G401.6 (cell line): ENCODE results near the gene MET.
"Not testable (repeated sequence)": the region's sequence is repeated elsewhere in the genome, so short reads cannot be mapped to it uniquely, and the experiment has no call there.

ENCODE experiments used
- FAIRE-seq: peaks from 2 replicates; lab custom pipeline; 2012; peaks lifted over from hg19 to GRCh38; lab: Jason Lieb, UNC

Gene MET

DNA sequence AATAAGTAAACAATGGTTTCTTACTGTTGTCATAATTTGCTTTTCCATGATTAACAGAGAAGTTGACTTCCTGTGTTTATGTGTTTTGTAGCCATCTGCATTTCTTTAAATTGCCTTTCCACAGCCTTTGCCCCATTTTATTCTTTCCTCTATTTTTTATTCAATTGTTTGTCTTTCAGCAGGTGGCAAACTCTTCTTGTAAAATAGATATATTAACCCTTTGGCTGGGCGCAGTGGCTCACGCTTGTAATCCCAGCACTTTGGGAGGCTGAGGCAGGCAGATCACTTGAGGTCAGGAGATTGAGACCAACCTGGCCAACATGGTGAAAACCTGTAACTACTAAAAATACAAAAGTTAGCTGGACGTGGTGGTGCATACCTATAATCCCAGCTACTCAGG, 139.8 kb downstream of the MET start:
- no peak for FAIRE-seq

DNA sequence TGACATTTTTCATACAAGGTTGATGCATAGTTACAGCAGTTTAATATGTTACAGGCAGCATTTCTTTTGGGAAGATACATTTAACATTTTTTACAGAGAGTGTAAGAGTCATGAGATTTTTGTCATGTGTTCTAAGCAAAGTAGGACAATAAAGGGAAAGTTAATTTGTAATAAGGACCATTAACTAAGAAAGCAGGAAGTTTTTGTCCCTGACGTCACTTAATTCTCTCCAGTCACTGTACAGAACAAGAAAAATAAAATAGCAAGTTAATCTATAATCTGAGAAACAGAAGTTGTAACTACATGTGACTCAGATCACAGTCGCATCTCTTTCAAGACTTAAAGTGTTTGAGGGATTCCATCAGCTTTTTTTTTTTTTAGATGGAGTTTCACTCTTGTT, 140.9 kb downstream of the MET start:
- FAIRE-seq = no peak

DNA sequence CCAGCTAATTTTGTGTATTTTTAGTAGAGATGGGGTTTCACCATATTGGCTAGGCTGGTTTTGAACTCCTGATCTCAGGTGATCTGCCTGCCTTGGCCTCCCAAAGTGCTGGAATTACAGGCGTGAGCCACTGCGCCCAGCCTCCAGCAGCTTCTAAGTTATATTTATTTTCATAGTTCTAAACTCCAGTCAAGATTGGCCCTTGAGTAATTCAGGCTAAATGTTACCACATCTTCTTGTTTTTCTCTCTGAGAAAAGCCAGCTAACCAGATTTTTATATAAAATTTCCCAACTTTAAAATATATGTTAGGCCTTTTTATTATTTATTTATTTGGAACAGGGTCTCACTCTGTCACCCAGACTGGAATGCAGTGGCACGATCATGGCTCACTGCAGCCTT, 141.4 kb downstream of the MET start:
- FAIRE-seq = not testable (repeated sequence)

DNA sequence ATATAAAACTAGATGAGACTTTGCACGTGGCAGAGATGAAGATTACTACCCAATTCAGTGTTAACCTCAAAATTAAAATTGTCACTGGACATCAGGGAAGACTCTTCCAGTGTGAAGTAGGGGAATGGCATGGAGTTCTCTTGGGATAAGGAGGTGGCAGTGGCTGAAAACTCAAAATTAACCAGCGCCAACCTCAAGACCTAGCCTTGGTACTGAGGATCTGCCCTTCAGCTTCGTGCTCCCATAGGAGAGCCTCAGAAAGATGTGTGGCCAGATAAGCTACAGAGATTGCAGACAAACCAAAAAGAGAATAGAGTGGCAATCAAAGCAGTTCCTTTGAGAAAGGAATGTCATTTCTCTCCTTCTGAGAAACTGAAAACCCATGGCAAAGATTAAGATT, 143.0 kb downstream of the MET start:
- no peak for FAIRE-seq

DNA sequence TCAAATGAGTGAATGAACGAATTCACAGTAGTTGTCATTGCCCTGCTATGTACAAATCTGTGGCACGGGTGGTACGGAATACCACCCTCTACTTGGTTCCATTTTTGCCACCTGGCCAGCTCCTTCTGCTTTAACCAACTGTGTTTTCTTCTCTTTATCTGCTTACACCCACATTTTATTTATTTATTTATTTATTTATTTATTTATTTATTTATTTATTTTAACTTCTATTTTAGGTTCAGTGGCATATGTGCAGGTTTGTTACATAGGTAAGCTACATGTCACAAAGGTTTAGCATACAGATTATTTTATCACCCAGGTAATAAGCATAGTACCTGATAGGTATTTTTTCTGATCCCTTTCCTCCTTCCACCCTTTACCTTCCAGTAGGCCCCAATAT, 148.2 kb downstream of the MET start:
- FAIRE-seq = no peak

DNA sequence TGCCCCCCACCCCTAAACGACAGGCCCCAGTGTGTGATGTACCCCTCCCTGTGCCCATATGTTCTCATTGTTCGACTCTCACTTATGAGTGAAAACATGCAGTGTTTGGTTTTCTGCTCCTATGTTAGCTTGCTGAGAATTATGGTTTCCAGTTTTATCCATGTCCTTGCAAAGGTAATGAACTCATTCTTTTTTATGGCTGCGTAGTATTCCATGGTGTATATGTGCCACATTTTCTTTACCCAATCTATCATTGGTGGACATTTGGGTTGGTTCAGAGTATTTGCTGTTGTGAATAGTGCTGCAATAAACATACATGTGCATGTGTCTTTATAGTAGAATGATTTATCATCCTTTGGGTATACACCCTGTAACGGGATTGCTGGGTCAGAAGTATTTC, 149.7 kb downstream of the MET start:
- not testable (repeated sequence) for FAIRE-seq

DNA sequence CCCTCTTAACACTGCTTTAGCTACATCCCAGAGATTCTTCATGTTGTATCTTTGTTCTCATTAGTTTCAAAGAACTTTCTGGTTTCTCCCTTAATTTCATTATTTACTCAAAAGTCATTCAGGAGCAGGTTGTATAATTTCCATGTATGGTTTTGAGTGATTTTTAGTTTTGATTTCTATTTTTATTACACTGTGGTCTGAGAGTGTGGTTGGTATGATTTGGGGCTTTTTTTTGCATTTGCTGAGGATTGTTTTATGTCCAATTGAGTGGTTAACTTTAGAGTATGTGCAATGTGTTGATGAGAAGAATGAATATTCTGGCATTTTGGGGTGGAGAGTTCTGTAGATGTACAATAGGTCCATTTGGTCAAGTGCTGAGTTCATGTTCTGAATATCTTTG, 152.5 kb downstream of the MET start:
- FAIRE-seq = no peak

DNA sequence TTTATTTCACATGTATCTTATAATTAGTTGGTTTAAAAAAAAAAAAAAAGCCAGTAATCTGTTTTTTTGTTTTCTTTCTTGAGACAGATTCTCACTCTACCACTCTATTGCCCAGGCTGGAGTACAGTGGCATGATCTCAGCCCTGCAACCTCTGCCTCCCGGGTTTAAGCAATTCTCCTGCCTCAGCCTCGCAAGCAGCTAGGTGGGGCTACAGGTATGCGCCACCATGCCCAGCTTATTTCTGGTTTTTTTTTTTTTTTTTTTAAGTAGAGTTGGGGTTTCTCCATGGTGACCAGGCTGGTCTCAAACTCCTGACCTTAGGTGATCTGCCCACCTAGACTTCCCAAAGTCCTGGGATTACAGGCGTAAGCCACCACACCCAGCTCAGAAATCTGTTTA, 156.3 kb downstream of the MET start:
- FAIRE-seq = no peak

DNA sequence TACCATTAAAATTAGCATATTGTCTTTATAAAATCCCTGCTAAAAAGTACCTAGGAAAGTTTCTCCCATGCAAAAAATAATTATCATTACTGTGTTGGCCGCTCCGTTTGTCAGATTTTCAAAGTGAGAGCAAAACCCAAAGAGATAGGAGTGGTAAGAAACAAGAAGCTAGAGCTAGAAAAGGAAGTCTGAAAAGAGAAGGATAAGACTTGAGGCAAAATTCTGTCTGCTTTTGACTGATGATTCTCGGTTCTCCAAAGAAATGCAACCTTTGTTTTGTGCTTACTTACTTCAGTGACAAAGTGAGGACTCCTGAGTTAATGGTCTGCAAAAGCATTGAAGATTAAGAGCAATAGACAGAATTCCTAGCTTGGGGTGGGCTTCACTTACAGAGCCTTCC, 157.0 kb downstream of the MET start:
- no peak for FAIRE-seq

DNA sequence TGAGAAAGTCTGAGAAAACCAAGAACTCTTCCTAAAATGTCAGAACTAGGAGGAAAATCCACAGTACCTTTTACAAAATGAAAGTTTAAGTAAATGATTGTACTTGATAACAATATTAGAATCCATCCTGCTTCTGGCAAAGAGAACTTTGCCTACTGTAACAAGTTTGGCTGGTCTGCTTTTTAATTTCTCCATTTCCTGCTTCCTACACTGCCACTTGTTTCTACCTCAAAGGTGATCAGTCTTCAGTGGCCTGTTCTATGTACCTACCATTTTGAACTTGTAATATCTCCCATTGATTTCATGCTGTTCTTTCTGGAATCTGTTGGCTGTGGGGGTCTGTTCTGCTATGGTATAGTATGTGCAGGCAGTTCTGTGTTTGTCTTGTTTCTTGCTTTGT, 157.5 kb downstream of the MET start:
- FAIRE-seq = no peak

DNA sequence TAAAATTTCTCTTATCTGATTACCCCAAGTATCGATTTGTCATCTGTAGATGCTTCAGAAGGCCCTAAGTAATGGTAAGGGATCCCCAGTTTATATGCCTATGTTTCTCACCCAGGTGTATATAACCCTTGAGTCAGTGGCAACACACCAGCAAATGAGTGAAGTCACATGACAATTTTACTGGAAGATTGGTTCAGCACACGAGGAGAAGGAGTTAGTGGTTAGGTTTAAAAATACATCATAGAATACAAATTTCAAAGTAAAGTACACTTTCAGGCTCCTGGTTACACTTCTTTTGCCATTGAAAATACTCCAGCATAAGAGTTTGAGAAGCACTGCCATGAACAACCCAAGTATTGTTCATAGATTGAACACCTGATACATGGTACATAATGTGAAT, 160.7 kb downstream of the MET start:
- no peak for FAIRE-seq

DNA sequence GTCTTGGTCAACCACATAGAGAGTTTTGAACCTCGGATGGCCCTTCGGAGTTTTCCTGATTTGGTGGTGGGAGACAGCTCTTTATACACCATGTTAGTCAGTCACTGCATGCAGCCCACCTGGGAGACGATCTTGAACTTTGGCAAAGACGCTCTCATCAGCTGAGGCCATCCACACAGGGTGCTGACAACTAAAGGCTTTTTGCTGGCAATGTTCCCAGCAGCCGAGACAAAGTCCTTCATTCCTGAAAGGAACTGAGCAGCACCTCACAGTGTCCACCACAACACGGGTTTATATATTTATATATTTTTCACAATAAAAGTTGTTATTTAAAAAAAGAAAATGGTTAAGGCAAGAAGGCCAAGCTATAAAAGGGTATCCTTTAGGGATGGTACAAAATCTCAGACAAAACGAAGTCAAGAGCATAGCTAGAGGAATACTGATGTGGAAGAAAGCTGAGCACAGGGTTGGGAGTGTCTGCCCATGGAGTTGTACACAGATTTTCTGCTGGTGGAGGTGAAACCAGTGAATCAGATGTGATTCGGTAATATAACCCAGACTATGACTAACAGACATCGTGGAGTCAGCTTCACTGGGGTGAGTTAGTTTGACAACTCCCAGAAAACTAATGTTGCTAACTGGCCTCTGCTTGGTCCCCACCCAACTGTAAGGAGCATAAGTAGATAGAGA, 163.0 kb downstream of the MET start:
- FAIRE-seq = no peak

DNA sequence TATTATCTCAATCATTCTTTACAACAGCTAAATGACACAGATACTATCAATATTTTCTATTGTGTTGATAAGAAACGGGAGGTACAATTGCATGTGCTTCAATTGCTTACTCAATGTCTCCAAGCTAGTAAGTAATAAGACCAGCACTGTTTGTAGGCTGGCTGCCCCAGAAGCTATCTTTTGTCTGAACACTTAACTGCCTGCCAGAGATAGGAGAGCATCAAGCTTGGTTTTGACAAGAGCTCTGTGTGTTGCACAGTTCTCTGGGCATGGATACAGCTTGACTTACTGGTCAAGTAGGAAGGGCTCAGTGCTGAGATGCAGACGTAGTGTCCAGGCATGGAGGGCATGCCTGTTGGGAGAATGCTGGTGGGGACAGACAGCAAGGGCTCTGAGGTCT, 164.1 kb downstream of the MET start:
- FAIRE-seq = no peak

DNA sequence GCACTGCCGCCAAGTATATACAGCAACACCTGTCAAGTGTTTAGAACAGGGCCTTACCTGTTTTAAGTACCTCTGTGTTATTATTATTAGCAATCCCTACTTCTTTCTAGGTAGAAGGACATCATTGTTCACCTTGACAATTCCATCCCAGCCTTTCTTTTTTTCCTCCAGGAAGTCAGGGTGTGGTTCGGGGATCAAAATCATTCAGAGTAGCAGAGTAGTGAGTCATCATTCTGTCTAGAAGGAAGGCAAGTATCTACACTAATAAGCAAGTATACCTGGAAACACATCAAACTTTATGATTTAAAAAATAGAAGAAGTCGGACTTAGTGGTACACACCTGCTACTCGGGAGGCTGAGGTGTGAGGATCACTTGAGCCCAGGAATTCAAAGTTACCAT, 164.9 kb downstream of the MET start:
- FAIRE-seq = no peak

DNA sequence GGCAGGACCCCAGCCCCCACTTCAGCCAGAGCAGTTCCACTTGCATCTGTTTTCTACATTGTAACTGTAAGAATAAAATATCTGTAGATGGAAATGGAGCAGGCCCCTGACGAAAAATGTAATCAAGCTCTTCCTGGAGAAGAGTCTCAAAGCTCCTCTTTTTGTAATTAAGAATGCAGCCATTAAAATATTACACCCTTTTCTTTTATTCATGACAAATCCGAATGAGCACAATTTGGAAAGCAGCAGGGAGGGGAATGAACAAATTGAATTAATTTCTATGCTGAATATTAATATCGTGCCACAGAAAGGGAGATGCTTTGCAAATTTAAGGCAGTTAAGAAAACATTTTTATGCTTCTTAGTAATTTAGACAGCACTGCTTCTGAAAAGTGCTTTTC, 165.6 kb downstream of the MET start:
- FAIRE-seq = no peak

DNA sequence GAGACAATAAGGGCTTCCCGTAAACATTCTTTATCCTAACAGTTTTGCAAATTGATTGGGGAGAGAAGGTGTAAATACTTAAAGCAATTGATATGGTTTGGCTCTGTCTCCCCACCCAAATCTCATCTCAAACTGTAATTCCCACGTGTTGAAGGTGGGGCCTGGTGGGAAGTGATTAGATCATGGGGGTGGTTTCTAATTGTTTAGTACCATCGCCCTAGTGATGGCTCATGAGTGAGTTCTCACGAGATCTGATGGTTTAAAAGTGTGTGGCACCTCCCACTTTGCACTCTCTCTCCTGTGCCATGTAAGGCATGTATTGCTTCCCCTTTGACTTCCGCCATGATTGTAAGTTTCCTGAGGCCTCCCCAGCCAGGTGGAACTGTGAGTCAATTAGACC, 168.3 kb downstream of the MET start:
- FAIRE-seq = no peak

DNA sequence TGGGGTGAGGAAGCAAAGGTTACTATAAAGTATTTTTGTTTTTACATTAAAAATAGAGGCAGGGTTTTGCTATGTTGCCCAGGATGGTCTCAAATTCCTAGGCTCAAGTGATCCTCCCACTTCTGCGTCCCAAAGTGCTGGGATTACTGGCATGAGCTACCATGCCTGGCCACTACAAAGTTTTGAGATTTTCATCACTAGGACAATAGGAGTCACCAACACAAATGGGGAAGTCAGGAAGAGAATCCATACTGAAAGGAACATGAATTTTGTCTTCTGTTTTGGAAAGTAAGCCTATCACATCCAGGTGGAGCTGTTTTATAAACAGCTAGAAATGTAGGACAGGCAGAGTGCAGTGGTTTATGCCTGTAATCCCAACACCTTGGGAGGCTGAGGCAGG, 170.4 kb downstream of the MET start:
- FAIRE-seq = no peak

DNA sequence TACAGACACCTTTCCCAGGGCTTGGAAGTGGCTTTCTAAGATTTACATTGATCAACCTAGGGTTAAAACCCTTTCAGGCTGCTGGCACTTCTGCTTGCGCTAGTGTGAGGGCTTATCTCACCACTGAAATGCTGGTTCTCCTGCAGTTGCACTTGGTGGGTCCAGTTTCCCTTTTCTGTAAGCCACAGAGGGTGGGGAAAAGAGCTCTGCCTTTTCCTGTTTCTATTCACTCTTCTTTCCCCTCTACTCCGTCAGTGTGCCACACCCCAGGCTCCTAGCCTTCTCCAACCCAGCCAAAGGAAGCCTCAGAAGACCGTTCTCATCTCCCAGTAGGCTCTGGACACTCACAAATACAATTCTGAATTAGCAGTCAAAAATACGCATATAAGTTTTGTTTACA, 171.4 kb downstream of the MET start:
- no peak for FAIRE-seq
